Aorta (tissue), 5 donors: ENCODE measurements around the gene SCARB2. TPM values are rescaled to one million over a fixed set of nuclear protein-coding genes. Genes with fewer than 3 reads are reported as not detected.

Source experiments
- ATAC-seq: fragments of 200-7000 bp; cut with Tn5 transposase; one replicate; pipeline ENCODE4 v1.9.1; 2022; ENCODE audit warnings: moderate library complexity; ENCODE audit not compliant: low FRiP score
- DNase-seq, 2 donors: peaks; one replicate each; pipeline ENCODE4 v3.0.0-alpha.2; 2020
- H3K27ac ChIP-seq, 2 donors: one replicate each; pipeline ENCODE4 v1.5.1; 2013; ENCODE audit warnings: low read length in 2 of 2, mild to moderate bottlenecking in 2 of 2, moderate library complexity in 2 of 2, control low read depth in 1 of 2, inconsistent platforms in 1 of 2, low read depth in 1 of 2
- H3K27me3 ChIP-seq, 2 donors: one replicate each; pipeline ENCODE4 v1.6.1; 2013; ENCODE audit warnings: control low read depth in 1 of 2, low read length in 1 of 2, mild to moderate bottlenecking in 1 of 2, moderate library complexity in 1 of 2; ENCODE audit not compliant: insufficient read depth in 2 of 2, control insufficient read depth in 1 of 2
- H3K36me3 ChIP-seq, 2 donors: one replicate each; pipeline ENCODE4 v1.6.1; 2013; ENCODE audit warnings: control low read depth in 1 of 2, low read length in 1 of 2, mild to moderate bottlenecking in 1 of 2; ENCODE audit not compliant: insufficient read depth in 2 of 2, control insufficient read depth in 1 of 2
- H3K4me1 ChIP-seq, 2 donors: one replicate each; pipeline ENCODE4 v1.6.1; 2013; ENCODE audit warnings: low read length in 2 of 2, control low read depth in 1 of 2, mild to moderate bottlenecking in 1 of 2, moderate library complexity in 1 of 2; ENCODE audit not compliant: insufficient read depth in 2 of 2, control insufficient read depth in 1 of 2
- H3K4me3 ChIP-seq, 2 donors: one replicate each; pipeline ENCODE4 v1.5.1; 2013; ENCODE audit warnings: low read length in 2 of 2, control low read depth in 1 of 2, mild to moderate bottlenecking in 1 of 2
- H3K9me3 ChIP-seq: one replicate; pipeline ENCODE4 v1.6.1; 2013; ENCODE audit warnings: mild to moderate bottlenecking, low read length; ENCODE audit not compliant: control insufficient read depth
- WGBS, 2 donors: extraction: QIAGEN DNeasy Blood & Tissue Kit; methylation state at CpG; one replicate each; pipeline ENCODE4 v1.1.7; 2013; 5-methylcytosine and 5-hydroxymethylcytosine counted together
- intact Hi-C, 2 donors: fragments of 100-400 bp; cut with DNase I; formaldehyde crosslinking; loops; one replicate each; pipeline versions ENCODE4 v1.14.2 to v1.15.0; 2022
- polyA plus RNA-seq, 2 donors: library from polyadenylated mRNA; stranded (reverse); fragments of 200-250 nt; gene quantifications; one replicate each; pipeline ENCODE4 v1.2.3, GENCODE V29; 2013
- total RNA-seq, 2 donors: library from RNA; stranded (reverse); fragmentation: NEBNext Ultra II Directional; extraction: Animal tissue kit (Norgen Biotek cat#: 25700); gene quantifications; one replicate each; pipeline ENCODE4 v1.2.1, GENCODE V29; 2021
- donor health status: healthy with polysubstance abuse.
- donor health status: Bipolar disorder and iron deficiency.
- donor health status: DM: no; HTN: no; CAD: no.
- donor health status: DM: no; HTN: no; CAD: no.
- donor health status: DM: yes; HTN: yes; CAD: no.

Gene SCARB2
- total and polyA plus RNA-seq, 4 donors, result 44.3 to 154 (median 106) TPM

DNA sequence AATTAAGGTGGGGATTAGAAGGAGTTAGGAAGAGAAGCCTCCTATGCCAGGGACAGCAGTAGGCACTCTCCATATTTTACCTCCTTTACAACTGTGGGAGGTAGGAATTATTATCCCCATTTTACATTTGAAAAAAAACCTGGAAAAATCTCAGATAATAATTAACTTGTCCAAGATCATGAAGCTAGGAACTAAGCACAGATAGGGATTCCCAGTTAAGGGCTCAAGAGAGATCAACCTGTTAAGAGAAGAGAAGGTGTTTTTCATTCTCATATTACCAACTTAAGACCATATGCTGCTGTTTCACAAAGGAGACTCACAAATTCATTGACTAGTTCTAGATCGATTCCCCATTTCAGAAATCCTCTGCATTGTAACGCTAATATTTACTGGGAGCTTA lies 21.8 kb upstream of the SCARB2 start:
- 95 to 99% methylated on average over 2 of the region's 2 CpGs for WGBS, 2 donors
- no peaks in the 10 kb centered on the region for H3K27me3 ChIP-seq
- ATAC-seq, result no peak
- no peaks in the 10 kb centered on the region for H3K36me3 ChIP-seq
- H3K4me3 ChIP-seq, result no peak overlapping the region
- no peak for DNase-seq
- intact Hi-C loops, result no loop called here
- peaks cover 0 to 3% of the 10 kb centered on the region in 2 donors for H3K4me1 ChIP-seq
- H3K9me3 ChIP-seq, result no peaks in the 10 kb centered on the region
- no peak overlapping the region for H3K27ac ChIP-seq

DNA sequence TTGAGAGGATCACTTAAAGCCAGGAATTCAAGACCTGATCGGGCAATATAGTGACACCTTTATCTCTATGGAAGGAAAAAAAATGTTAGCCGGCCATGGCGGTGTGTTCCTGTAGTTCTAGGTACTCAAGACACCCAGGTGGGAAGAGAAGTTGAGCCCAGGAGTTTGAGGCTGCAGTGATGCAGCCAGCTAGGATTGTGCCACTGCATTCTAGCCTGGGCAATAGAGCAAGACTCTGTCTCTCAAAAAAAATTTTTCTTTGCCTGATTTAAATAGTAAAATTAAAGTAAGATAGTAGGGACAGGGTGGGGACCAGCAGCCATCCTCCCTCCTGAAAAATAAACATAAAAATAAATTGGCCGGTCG lies 21.0 kb upstream of the SCARB2 start:
- Histone ChIP-seq H3K9me3 (no peaks in the 10 kb centered on the region), H3K4me3 (no peak overlapping the region), H3K36me3 (no peaks in the 10 kb centered on the region), H3K27ac (no peak overlapping the region), H3K4me1 (peaks cover 0 to 3% of the 10 kb centered on the region in 2 donors), H3K27me3 (no peaks in the 10 kb centered on the region)
- ATAC-seq, result no peak
- no peak for DNase-seq
- intact Hi-C loops, result no loop called here
- WGBS, 2 donors, result 96 to 97% methylated on average over 5 of the region's 5 CpGs

DNA sequence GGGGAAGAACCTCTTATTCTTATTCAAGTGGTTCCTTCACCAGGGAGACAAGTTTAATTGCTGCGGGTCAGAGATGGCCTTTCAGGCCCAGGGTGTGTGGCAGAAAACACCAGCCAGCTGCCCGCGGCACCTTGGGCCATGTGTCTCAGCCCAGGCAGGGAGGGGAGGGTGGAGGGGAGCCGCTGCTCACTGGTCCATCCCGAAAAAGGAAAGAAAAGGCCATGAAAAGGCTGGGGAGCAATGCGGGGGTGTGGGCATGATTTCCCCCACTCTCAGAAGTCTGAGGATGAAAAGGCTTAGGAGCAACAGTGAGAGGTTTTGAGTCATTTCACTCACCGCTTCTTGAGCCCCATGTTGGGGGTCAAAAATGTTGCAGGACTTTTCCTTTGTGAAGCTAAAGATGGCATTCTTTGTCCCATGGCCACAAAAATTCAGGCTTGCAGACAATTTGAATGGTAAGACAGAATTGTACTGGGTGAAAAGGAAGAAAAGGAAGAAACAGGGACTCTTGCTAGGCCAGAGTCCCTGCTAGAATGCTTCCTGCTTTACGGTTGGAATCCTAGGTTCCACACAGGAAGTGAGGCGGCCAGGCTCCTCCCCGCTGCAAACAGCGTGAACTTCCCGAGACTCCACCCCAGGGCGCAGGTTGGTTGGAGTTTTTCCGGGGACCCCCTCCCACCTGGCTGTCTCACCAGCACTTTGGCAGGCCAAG lies 20.5 kb upstream of the SCARB2 start:
- WGBS, 2 donors, result 79 to 84% methylated on average over 14 of the region's 14 CpGs
- ATAC-seq (no peak), DNase-seq (no peak)
- intact Hi-C loops, result no loop called here
- Histone ChIP-seq H3K9me3 (no peaks in the 10 kb centered on the region), H3K27ac (no peak overlapping the region), H3K27me3 (no peaks in the 10 kb centered on the region), H3K4me3 (no peak overlapping the region), H3K4me1 (peaks cover 0 to 3% of the 10 kb centered on the region in 2 donors), H3K36me3 (no peaks in the 10 kb centered on the region)

DNA sequence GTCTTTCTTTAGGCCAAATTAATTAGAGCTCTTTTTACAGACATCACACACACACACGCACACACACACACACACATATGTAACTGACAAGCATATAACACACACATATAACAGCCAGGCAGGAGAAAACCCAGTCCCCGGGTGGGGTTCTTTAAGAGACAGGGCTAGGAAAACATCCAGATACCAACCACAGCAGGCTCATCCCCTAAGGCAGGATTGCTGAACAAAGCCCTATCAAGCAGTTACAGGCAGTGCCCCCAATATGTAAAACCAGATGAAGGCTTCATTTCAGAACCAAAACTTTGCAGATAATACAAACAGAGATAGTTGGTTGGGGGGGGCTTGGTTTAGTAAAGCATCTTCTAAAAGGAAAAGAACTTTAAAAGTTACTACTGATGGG lies 19.9 kb upstream of the SCARB2 start:
- Histone ChIP-seq H3K36me3 (no peaks in the 10 kb centered on the region), H3K27ac (no peak overlapping the region), H3K27me3 (no peaks in the 10 kb centered on the region), H3K9me3 (no peaks in the 10 kb centered on the region), H3K4me1 (peaks cover 0 to 3% of the 10 kb centered on the region in 2 donors), H3K4me3 (no peak overlapping the region)
- DNase-seq, result no peak
- no peak for ATAC-seq
- 60 to 62% methylated on average over 2 of the region's 2 CpGs for WGBS, 2 donors
- intact Hi-C loops, result no loop called here

DNA sequence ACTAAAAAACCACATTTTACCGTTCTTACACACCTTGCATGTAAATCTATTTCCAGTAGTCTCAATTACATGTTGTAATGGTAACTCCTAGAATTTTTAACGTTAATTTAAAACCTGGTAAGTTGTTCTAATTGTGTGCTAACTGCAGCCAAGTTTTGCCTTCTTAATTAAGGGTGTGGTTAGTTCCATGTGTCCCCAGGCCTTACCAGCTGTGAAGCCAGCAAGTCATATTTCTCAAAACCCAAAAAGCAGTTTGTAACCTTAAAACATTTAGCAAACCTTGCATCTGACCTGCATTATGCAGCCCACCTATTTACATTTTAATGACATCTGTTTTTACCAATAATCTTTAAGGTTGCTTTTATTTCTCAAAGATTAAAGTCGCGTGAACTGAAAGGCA lies 19.5 kb upstream of the SCARB2 start:
- Histone ChIP-seq H3K4me1 (peaks cover 0 to 3% of the 10 kb centered on the region in 2 donors), H3K36me3 (no peaks in the 10 kb centered on the region), H3K27me3 (no peaks in the 10 kb centered on the region), H3K27ac (no peak overlapping the region), H3K4me3 (no peak overlapping the region), H3K9me3 (no peaks in the 10 kb centered on the region)
- WGBS, 2 donors, result 81 to 83% methylated on average over 4 of the region's 4 CpGs
- DNase-seq (no peak), ATAC-seq (no peak)
- intact Hi-C loops, result no loop called here

DNA sequence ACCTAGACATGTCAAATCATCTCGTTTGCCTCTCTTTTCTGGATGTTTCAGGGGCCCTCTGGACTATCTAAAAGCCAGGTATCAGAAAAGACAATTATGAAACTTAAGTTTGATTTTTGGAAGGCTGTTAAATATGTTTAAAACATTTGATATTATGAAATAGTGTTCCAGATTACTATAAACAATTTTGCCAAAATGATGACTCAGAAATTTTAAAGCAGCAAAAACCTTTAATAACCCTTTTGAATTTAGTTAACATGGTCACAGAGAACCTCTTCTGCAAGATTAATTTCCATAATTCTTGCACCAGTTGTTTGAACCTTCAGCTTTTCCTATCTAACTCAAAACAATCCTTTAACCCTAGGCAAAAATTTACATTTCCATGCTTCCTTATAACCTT lies 19.1 kb upstream of the SCARB2 start:
- ATAC-seq (no peak), DNase-seq (no peak)
- Histone ChIP-seq H3K27me3 (no peaks in the 10 kb centered on the region), H3K9me3 (no peaks in the 10 kb centered on the region), H3K27ac (no peak overlapping the region), H3K4me1 (no peaks in the 10 kb centered on the region), H3K36me3 (no peaks in the 10 kb centered on the region), H3K4me3 (no peak overlapping the region)
- intact Hi-C loops, result no loop called here
- 85 to 98% methylated on average over 1 of the region's 1 CpG for WGBS, 2 donors

DNA sequence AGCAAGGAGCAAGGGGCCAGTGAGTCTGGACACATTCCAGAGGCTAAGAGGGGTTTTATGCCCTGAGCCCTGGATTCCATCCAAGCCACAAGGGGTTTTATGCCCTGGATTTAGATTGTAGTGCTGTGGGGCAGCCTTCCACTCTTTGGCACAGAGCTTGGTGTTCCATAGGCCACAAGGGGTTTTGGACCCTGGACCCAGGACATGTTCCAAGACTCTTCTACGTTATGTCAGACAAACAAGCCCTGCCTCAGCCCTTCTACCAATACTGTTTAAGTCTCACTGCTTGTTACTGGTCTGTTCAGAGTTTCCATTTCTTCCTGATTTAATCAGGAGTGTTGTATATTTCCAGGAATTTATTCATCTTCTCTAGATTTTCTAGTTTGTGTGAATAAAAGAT lies 12.8 kb upstream of the SCARB2 start:
- WGBS, 2 donors, result 0% methylated on average over 1 of the region's 1 CpG
- intact Hi-C loops, result no loop called here
- H3K27ac ChIP-seq, result no peak overlapping the region
- H3K27me3 ChIP-seq, result no peaks in the 10 kb centered on the region
- H3K4me1 ChIP-seq, result no peaks in the 10 kb centered on the region
- no peaks in the 10 kb centered on the region for H3K36me3 ChIP-seq
- H3K4me3 ChIP-seq, result no peak overlapping the region
- ATAC-seq (no peak), DNase-seq (no peak)
- no peaks in the 10 kb centered on the region for H3K9me3 ChIP-seq

DNA sequence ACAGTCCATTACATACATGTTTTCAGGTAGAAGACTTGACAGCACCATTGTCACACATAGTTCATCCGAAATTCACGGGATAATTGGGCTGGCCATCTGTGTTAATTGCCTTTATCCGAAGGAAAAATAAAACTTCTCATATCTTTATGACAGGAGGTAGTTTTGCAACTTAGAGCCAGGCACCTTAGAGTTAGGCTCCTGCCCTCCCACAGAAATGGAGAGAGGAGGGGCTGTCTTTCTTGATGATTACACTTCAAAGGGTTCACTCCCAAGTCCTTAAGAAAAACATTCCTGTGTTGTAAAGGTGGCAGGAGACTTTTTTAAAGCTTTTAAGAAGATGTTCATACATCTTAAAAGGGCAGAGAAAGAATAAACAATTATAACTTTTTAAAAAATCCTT lies 10.5 kb upstream of the SCARB2 start:
- WGBS, 2 donors, result 63 to 82% methylated on average over 3 of the region's 3 CpGs
- no peak overlapping the region for H3K4me3 ChIP-seq
- no peak for ATAC-seq
- no peaks in the 10 kb centered on the region for H3K4me1 ChIP-seq
- H3K36me3 ChIP-seq, result no peaks in the 10 kb centered on the region
- no peak overlapping the region for H3K27ac ChIP-seq
- no peaks in the 10 kb centered on the region for H3K9me3 ChIP-seq
- intact Hi-C loops, result no loop called here
- no peaks in the 10 kb centered on the region for H3K27me3 ChIP-seq
- no peak for DNase-seq

DNA sequence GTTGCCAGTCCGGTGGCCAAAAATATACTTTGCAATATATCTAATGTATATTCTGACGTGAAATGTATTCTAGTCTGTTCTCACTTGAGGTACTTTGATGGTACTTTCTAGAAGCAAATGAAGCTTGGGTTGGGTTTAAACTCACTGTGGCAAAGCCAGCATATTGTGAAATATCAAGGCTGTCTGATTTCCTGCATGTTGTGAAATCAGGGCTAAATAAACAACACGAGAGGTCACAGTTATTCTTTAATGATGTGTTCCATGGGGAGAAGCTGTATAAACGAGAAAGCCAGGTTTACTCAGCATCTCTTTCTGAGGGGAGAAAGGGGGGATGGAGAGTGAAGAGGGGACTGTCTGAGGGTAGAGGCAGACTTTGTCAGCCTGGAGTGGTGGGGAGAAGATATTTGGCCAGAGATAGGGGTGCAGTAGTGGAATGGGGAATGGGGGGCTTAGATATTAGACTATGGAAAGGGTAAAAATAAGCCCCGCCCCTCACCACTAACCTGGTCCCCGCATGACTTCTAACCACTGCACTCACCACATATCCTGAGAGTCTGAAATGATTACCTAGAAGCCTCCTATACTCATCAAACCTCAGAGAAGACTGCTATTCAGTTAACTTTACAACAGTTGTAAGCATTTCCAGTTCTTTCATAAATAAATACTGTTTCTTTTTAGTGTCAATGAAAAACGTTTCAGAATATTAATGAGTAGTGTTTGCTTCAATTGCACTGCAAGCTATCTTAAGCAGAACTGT lies 5.9 kb upstream of the SCARB2 start:
- peak; percentile 62 for ATAC-seq
- intact Hi-C loops, result no loop called here
- DNase-seq, result no peak
- Histone ChIP-seq H3K27me3 (no peaks in the 10 kb centered on the region), H3K27ac (no peak overlapping the region), H3K9me3 (no peaks in the 10 kb centered on the region), H3K36me3 (no peaks in the 10 kb centered on the region), H3K4me1 (no peaks in the 10 kb centered on the region), H3K4me3 (no peak overlapping the region)
- 56 to 57% methylated on average over 7 of the region's 7 CpGs for WGBS, 2 donors
